ENCODE data around the gene ITGAV.

The ITGAV gene

DNA sequence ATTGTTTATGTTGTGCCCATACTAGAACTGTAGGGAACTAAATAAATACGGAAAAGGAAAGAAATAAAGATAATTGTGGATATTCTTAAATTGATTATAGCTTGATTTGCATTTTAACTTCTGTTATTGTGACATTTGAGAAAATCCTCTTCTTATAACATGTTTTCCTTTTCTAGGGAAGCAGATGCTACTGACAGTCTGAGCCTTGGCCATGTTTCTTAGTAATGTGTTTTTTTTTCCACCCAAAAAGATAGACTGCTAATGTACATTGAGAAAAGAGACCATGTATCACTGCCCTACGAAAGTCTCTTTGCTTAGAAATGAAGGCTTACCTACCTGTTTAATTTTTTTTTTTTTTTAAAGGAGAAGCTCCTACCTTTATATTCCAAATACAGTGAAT, 22.2 kb downstream of the ITGAV start:
- DNase-seq (ENCODE audit: low read depth in 3 of 3, low spot score in 1 of 3) = no peak

DNA sequence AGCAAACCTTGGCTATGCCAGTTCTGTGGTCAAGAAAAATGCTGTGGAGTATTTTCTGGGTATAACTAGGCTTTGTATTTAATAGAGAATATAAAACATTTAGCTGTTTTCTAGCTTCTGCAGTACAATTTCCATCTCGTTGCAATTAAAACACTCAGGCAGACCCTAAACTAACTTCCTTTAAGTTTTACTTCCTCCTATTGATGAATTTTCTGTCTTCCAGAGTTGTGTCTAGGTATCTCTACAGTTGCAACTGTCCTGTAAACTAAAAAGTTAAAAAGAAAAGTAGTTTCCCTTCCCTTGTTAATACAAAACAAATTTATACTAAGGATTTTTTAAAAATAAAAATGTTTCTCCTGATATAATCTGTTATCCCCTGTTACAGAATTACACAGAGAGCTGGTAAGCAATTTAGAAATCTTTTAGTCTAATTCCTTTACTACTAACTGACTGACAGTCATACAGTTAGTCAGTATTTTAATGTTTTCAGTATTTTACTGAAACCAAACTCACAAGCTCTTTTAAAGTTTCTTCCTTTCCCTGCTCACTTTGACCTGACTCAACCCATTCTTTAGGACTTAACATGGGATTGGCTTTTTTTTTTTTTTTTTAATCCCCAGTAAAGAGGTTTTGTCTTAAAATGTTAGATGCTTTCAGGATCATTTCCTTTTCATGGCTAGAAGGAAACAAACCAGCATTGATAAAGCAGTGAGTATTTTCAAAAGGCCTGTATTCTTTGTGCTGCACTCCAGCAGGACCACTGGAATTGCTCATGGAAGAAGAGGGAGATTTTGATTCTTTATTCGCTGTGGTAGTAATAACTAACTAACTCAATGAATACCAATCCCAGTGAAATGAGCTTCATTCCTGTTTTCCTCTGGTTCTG, 22.9 kb downstream of the ITGAV start:
- DNase-seq (ENCODE audit: low read depth in 3 of 3, low spot score in 1 of 3) = no peak

DNA sequence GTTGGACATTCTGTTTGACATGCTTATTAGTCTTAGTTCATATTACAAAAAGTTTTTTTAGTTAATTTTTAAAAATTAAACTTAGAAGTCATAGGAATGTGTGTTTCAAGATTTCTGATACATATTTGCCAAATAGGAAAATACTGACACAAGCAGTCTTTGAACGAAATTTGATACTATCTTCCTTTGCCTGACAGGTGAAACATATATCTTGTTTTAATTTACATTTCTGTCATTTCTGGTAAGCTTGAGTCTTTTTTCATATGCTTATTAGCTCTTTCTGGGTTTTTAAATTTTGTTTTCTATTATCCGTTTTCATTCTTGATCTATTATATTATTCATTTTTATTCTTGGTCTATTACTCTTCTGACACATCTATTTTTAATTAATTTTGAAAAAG, 24.5 kb downstream of the ITGAV start:
- no peak for DNase-seq (ENCODE audit: low read depth in 3 of 3, low spot score in 1 of 3)

DNA sequence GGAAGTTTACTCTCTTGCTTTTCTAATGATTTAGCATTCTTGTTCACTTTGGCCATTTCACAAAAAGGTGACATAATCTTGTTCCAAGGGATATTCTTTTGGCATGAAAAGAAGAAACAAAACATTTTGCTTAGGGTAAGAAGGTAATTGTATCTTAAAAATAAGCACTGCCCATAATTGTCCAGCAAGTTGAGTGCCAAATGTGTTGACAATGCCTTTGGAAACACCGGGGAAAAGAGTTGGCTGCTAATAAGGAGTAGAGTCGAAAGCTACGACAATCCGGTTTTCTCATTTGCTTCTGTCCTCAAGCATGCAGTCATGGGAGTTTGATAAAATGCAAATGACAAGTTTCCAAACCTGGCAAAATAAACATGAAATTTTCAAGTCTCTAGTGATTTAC, 27.3 kb downstream of the ITGAV start:
- DNase-seq (ENCODE audit: low read depth in 3 of 3, low spot score in 1 of 3) = no peak

DNA sequence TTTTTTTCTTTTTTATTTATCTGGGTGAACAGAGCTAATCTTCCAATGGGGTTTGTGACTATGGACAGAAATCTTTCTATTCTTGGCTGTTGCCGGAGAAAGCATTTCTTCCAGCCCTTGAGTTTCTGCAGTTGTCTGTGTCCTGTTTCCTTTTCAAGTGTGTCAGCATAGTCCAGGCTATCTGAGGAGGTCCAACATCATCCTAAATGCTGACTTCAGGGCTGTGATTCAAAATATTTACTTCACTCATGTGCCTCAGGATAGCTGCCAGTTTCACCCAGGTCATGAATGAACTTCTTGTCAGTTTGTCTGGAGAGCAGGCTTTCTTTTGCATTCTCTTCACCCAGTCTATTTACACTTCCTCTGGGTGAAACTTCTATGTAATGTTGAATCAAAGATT, 27.9 kb downstream of the ITGAV start:
- DNase-seq (ENCODE audit: low read depth in 3 of 3, low spot score in 1 of 3) = no peak

DNA sequence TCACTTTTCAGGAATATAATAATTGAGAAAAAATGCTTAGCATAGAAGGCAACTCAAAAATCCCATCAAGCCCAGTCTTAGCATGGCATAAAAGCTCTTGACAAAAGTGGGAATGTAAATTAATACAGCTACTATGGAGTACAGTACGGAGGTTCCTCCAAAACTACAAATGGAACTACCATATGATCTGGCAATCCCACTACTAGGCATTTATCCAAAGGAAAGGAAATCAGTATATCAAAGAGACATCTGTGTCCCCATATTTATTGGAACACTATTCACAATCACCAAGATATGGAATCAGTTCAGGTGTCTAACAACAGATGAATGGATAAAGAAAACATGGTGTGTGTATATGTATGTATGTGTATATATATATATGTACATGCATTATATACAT, 28.8 kb downstream of the ITGAV start:
- no peak for DNase-seq (ENCODE audit: low read depth in 3 of 3, low spot score in 1 of 3)

DNA sequence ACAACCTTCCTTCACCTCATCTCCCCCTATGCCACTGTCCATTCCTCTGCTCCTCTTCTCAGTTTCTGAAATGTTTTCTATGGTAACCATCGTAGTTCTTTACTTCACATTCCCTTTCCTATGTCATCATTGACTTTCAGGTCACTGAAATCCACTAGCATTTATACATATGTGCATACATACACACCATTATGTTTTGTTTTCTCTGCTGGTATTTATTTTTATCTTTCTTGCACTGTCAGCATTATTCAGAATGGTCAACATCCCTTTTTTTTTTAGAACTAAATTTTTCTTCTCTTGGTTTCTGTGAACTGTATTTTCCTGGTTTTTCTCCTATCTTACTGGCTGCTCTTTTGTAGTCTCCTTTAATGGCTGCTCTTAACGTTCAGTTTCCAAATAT, 33.2 kb downstream of the ITGAV start:
- DNase-seq (ENCODE audit: low read depth in 3 of 3, low spot score in 1 of 3) = no peak

DNA sequence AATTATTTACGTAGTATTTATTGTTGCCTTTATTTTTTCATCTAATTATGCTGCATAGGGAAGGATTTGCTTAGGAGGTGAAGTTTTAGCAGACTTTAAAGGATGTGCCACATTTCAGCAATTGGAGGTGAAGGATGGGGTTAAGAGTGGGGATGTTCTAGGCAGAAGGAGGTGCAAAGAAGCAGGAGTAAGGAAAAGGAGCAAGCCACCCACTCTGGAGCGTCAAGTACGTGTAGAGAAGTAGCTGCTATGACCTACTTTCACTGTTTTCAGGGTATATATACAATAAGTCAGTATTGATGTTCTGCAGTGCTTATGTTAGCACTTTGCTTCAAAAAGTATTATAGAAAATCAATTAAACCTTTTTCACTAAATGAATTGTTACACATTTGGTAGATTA, 34.4 kb downstream of the ITGAV start:
- DNase-seq (ENCODE audit: low read depth in 3 of 3, low spot score in 1 of 3) = no peak

DNA sequence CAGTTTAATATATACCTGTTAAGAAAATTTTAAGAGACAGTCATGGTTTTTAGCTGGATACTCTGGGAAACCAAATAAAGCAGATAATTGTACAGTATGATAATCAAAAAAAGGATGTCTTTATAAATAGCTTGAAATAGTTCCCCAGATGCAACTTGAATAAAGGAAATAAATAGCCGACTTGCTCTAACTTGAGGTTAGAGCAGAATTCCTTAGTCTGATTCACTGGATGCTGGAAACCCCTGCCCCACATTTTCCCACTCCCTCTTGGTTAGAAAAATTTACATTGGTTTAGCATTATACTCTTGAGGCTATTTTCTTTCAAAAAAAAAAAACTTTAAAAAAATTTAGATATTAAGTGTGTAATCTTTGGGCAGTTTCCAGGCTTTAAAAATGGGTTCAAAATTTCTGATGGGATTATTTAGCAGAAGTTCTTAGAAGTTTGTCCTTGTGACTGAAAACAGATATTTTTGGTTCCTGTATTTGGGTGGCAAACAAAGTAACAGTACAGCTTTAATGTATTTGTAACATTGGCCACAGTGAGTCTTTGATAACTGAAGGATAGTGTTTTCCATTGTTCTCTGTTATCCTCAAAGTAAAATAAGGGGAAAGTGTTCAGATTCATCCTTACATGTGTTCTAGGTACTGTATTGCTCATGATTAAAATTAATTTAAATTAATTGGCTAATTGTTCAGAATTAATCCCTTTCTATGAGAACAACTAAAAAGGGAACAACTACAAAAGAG, 39.6 kb downstream of the ITGAV start:
- DNase-seq (ENCODE audit: low read depth in 3 of 3, low spot score in 1 of 3) = no peak

DNA sequence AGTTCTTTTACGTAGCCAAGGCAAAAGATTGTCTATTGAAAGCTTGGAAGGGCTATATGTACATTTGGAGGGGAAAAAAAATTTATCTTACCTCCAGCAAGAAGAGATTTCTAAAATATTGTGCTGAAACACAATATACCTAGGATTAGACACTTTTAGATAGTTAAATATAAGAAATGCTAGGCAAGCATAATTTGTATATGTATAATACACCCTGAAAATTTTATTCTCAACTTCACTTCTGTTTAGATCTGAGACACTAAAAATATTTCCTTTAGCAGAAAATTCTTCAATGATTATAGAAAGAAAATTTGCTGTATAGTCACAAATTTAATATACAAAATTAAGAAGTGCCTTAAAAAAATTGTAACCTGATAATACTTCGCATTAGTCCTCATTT, 42.6 kb downstream of the ITGAV start:
- no peak for DNase-seq (ENCODE audit: low read depth in 3 of 3, low spot score in 1 of 3)

DNA sequence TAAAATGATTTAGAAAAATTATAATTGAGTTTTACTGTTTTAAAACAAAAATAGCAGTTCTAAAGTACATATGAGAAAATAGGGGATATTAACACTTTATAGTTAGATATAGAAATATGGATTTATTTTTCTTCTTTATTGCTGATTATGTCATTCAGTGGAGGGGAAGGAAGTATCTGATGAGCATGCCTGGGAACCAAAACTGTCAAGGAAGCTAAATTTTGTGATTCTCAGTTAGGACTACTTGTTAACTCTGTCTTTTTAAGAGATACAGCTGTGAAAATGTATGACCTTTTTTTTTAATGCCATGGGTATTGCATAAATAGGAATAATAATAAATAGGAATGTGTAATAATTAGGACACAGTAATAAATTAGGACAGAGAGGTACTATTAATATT, 44.8 kb downstream of the ITGAV start:
- no peak for DNase-seq (ENCODE audit: low read depth in 3 of 3, low spot score in 1 of 3)

DNA sequence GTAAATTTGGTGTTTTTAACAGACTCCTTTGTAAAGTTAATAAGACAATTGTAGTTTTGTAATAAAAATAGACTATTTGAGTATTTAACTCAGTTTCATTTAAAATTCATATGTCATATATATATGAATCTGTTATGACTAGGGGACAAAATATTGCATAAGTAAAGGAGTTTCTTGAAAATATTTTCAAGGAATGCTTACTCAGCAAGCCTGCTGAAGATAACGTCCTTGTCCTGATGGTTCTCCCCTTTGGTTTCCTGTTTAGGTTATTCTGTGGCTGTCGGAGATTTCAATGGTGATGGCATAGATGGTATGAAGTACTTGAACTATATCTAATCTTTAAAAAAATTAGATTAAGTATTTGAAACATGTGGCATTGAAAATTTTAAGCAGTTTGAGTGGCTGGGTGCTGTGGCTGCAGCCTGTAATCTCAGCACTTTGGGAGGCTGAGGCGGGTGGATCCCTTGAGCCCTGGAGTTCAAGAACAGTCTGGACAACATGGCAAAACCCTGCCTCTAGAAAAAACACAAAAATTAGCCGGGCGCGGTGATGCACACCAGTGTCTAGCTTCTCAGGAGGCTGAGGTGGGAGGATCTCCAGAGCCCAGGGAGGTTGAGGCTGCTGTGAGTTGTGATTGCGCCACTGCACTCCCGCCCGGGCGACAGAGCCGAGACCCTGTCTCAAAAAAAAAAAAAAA, 47.1 kb downstream of the ITGAV start:
- no peak for DNase-seq (ENCODE audit: low read depth in 3 of 3, low spot score in 1 of 3)

DNA sequence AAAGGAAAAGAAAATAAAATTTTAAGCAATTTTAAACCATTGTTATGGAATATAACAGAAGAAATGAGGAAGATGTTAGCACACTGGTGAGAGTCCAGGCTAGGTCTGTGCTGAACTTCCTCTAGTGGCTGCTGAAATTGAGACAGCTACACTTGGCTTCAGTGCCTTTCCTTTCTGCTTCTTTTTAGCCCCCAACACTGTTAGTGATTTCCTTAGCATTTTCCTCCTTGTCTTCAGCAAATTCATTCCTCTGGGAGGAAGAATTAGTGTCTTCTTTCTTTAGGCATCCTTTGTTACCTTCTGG, 47.6 kb downstream of the ITGAV start:
- DNase-seq (ENCODE audit: low read depth in 3 of 3, low spot score in 1 of 3) = no peak

DNA sequence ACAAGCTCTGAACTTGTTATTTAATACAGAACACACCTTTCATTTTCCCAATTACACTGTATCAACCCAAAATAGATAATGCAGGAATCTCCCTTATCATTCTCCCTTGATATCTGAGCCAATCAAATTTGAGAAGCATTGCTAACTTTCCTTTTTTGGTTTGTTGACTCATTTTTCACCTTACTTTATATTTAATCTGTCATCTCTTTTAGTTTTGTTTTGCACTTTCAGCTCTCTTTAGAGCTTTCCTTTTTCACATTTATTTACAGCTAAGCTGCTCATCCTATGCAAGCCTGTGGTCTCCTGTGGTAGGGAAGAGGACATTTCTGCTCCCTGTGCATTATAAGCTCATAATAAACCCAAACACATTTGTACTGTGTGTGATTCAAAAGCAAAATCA, 50.1 kb downstream of the ITGAV start:
- no peak for DNase-seq (ENCODE audit: low read depth in 3 of 3, low spot score in 1 of 3)

DNA sequence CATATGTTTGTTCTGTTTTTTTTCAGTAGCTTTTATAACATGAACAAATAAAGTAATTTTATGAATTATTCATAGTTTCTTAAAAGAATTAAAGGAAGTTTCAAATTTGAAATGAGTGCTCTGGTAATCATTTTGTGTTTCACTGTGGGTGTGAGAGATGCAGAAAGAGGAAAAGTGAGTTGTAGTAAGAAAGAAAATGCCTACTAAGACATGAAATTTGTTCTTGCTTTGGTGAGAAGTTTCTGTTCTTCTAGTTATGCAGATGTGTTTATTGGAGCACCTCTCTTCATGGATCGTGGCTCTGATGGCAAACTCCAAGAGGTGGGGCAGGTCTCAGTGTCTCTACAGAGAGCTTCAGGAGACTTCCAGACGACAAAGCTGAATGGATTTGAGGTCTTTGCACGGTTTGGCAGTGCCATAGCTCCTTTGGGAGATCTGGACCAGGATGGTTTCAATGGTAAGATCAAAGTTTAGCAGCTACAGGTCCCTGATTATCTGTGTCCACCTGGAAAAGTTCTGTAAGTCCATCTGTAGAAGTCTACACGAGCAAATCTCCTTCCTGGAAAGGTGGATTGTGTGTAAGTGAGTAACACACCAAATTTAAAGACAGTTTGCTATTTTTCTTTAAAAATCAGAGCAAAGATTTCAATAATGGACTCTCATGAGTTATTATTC, 51.4 kb downstream of the ITGAV start:
- no peak for DNase-seq (ENCODE audit: low read depth in 3 of 3, low spot score in 1 of 3)

DNA sequence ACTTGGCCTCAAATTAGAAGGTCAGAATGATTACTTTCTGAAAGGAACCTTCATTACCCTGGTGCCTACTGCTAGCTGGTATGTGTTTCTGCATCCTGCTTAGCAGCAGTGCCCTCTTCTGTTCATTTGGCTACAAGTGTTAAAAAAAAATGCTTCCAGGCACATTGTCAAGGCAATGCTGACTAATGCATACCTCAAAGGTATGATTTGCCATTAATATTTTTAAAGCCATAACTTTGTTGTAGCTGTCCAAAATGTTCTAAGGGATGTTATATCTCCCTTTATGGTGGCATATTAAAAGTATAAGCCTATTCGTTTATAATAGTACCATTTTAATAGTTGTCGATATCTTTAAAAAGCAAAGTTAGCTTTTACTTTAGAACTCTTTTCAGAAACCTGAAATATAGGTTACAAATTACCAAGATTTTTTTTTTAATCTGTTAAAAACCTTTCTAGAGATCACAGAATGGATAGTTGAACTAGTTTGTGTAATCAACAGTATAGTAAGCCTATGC, 52.0 kb downstream of the ITGAV start:
- DNase-seq (ENCODE audit: low read depth in 3 of 3, low spot score in 1 of 3) = no peak

DNA sequence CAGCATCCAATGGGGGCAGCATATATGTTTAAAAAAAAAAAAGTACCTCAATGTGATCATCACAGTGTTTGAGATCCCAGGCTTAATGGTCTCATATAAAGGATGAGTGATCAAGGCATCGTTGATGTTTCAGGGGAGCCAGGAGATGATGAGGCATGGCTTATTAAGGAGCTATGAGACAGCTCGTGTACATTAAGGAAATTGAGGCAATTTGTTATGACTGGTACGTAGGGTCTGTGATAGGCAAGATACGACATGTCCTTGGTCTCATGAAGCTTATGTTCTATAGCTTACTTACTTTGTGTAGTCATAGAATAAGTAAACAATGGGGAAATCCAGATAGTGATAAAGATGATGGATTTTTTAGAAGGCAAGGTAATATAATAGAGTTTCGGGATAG, 54.9 kb downstream of the ITGAV start:
- DNase-seq (ENCODE audit: low read depth in 3 of 3, low spot score in 1 of 3) = no peak

DNA sequence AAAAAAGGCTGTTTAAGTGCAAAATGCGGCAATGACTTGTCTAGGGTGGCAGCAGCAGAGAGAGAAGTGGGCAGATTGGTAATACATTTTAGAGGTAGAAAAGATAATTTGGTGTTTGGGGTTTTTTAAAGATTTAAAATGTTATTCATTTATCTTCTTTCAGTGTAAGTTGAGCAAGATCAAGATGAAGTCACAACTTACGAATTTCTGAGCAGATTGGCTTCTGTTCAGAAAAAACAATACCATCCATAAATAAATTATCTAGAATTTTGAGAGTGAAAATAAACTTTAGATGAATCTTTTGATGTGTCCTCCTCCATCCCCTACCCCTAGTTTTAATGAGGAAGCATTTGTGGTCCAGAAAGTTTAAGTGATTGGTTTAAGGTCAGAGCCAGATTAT, 56.1 kb downstream of the ITGAV start:
- DNase-seq (ENCODE audit: low read depth in 3 of 3, low spot score in 1 of 3) = no peak

DNA sequence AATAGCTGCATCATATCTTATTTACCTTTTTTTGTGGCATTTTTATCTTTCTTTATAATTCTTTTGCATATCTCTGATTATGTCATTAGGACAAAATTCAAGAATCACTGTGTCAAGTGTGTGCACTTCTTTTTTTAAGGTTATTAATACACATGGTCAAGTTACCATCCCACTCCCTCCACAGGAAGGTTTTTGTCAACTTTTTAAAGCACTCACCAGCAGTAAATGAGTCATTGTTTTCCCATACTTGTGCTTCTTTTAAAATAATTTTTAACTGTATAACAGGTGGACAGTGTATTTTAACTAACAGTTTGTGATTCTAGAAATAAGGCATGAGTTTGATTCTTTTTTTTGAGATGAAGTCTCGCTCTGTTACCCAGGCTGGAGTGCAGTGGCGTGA, 58.3 kb downstream of the ITGAV start:
- no peak for DNase-seq (ENCODE audit: low read depth in 3 of 3, low spot score in 1 of 3)

DNA sequence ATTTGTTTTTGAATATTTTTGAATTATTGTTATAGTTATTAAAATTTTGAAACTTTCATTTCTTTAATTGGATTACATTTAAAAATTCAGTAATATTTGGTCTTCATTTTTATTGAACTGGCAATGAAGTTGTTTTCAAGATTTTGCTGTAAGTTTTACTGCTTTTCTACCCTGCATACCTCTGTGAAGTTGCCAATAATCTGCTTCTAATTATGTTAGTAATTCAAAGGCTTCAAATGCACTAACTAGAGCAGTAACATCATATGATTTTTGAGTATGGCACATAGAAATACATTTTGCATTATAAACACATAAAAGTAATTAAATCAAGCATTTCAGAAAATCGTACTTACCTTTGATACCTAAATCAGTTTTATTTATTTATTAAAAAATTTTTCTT, 63.7 kb downstream of the ITGAV start:
- no peak for DNase-seq (ENCODE audit: low read depth in 3 of 3, low spot score in 1 of 3)

DNA sequence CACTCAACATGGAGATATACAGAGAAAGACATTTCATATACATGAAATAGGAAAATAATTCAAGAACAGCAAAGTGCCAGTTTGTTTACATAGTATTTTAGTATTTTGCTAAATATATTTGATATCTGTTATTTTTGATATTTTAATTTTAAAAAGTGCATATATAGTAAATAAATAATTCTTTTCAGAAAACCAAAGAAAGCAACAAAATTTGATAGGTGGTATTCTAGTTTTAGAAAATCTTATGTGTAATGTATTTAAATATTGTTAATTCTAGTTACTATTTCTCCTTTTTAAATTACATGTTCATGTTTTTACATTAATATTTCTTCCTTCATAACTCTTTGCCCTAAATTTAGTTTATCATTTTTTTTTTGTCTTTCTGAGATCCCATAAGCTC, 69.5 kb downstream of the ITGAV start:
- DNase-seq (ENCODE audit: low read depth in 3 of 3, low spot score in 1 of 3) = no peak

All from stimulated activated CD4-positive, alpha-beta T cell treated with anti-CD3 and anti-CD28 coated beads, TNF-alpha, amount 100 ng/mL, for 1 hour (primary cell).